Esophagus squamous epithelium (tissue), 4 donors: ENCODE results near the gene ARAP2.

Source experiments
- CTCF ChIP-seq, 6 experiments: fragments of 450-650 bp in 4 of 6; fragments of 200-600 bp in 2 of 6; sonication (generic) in 2 of 6; IDR thresholded peaks; one replicate each; pipeline ENCODE4 v1.5.1; 2016 to 2019; ENCODE audit warnings: antibody characterized with exemption in 6 of 6, mild to moderate bottlenecking in 4 of 6, moderate library complexity in 4 of 6
- POLR2A ChIP-seq, 4 donors: fragments of 450-650 bp; IDR thresholded peaks; one replicate each; pipeline ENCODE4 v1.6.1; 2017; ENCODE audit warnings: antibody characterized with exemption in 4 of 4, mild to moderate bottlenecking in 4 of 4, moderate library complexity in 3 of 4

GRCh38 chr4:36222702-36223101 lies 21.6 kb downstream of the ARAP2 start:
- TF ChIP-seq CTCF (IDR thresholded peaks at IDR 0.05) (no peak), POLR2A (IDR thresholded peaks at IDR 0.05) (no peak)
